Activated CD8-positive, alpha-beta memory T cell treated with anti-CD3 and anti-CD28 coated beads, Interleukin-2, amount 50 U/mL, for 1 hour (primary cell): ENCODE measurements around the gene NUDT3.
"Not testable (repeated sequence)": the region's sequence is repeated elsewhere in the genome, so short reads cannot be mapped to it uniquely, and the experiment has no call there.

Experiments
- DNase-seq: peaks from one replicate; pipeline ENCODE4 v3.0.0-alpha.2; 2020; ENCODE audit errors: extremely low read depth

NUDT3 gene

DNA sequence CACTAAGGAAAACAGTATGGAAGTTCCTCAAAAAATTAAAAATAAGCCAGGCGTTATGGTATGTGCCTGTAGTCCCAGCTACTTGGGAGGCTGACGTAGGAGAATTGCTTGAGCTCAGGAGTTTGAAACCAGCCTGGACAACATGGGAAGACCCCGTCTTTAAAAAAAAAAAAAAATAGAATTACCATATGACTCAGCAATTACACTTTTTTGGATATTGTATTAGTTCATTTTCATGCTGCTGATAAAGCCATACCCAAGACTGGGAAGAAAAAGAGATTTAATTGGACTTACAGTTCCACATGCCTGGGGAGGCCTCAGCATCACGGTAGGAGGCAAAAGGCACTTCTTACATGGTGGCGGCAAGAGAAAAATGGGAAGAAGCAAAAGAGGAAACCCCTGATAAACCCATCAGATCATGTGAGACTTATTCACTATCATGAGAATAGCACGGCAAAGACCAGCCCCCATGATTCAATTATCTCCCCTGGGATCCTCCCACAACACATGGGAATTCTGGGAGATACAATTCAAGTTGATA lies 132.9 kb downstream of the NUDT3 start:
- DNase-seq, result no peak

- DNase-seq, result not testable (repeated sequence)
These were observed 140.1 kb downstream of the NUDT3 start for GRCh38 chr6:34252395-34252794.

GRCh38 chr6:34249469-34250261 lies 142.8 kb downstream of the NUDT3 start:
- no peak for DNase-seq

- DNase-seq, result peak; percentile 91
These were observed 143.6 kb downstream of the NUDT3 start, which contains the start of gene SMIM29 for GRCh38 chr6:34248727-34249468. SMIM29 (minus strand) TSS chr6:34249006; CDS start chr6:34247791, 1,215 bp downstream.

GRCh38 chr6:34248198-34248726 lies 144.2 kb downstream of the NUDT3 start:
- DNase-seq, result no peak

DNA sequence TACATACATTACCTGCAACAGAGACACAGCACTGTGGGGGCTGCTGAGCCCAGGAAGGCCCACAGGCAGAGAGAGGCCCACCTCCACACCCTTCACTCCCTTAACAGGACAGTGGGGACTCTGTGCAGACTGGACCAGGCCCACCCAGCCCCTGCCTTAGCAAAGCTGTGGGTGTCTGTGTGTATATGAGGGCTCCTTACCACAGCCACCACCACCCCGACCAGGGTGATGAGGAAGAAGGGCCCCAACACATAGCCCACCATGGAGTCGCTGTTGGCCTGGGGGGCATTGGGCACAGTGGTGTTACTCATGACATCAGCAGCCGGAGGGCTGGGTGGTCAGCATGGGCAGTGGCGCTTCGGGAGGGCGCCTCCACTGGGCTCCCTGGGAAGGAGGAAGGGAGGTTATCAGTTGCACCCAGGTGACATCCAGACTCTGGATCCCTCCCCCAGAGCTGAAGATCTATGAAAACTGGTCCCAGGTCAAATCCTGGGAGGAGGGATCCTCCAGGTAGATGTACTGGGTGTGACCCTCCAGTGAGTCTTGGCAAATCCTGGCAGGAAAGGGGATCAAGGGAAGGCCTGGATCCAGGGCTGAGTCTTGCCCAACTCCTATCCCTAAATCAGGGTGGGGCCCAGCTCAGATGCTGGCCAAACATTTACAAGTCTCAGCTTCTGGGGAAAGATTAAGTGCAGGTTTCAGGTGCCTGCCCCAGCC lies 144.8 kb downstream of the NUDT3 start:
- DNase-seq, result no peak

DNA sequence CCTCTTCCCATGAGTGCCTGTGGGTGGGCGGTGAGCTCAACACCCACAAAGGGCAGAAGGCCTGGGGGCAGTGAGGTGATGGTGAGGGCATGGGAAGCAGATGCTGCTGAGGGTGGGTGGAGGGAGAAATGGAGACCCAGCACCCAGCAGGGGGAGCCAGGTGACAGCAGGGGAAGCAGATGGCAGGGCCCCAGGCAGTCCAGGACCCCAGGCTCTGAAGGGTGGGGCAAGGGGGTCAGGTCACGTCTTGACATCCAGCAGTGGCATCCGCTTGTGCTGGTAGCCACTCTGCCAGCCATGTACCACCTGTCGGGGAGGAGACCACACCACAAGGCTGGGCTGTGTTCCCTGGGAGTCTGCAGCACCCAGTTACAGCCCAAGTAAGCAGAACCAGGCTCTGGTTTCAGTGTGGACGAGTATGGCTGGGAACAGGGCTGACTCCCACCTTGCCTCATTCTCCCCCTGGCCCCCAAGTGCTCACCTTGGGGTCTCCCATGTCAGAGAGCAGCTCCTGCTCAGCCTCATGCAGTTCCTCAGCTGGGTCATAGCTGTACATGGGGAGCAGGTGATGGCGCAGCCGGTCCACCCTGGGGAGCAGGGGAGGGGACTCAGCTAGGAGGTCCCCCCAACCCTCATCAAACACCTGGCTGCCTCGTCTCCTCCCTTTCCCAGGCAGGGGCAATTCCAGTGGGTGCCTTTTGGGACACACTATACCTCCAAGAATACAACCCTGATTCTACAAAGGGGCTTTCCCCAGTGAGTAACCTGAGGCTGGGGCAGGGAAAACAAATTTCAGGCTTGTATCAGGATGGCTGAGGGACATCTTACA lies 145.7 kb downstream of the NUDT3 start:
- no peak for DNase-seq

DNA sequence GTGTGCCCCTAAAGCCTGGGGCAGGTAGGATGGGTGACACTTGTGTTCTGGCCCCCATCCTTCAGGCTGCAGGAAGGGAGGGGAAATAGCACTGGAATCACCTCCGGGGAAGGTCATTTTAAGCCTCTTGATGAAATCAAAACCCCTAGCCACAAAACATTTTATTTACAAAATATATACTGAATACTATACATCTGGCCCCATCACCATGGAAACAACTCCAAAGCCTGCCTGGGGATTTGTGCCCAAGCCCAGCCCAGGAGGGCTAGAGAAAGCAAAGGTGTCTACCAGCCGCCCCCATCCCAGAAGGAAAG lies 146.3 kb downstream of the NUDT3 start:
- no peak for DNase-seq

DNA sequence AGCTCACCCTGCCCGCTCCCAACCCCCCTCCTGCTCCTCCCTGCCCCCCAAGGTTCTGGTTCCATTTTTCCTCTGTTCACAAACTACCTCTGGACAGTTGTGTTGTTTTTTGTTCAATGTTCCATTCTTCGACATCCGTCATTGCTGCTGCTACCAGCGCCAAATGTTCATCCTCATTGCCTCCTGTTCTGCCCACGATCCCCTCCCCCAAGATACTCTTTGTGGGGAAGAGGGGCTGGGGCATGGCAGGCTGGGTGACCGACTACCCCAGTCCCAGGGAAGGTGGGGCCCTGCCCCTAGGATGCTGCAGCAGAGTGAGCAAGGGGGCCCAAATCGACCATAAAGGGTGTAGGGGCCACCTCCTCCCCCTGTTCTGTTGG lies 146.7 kb downstream of the NUDT3 start:
- not testable (repeated sequence) for DNase-seq

DNA sequence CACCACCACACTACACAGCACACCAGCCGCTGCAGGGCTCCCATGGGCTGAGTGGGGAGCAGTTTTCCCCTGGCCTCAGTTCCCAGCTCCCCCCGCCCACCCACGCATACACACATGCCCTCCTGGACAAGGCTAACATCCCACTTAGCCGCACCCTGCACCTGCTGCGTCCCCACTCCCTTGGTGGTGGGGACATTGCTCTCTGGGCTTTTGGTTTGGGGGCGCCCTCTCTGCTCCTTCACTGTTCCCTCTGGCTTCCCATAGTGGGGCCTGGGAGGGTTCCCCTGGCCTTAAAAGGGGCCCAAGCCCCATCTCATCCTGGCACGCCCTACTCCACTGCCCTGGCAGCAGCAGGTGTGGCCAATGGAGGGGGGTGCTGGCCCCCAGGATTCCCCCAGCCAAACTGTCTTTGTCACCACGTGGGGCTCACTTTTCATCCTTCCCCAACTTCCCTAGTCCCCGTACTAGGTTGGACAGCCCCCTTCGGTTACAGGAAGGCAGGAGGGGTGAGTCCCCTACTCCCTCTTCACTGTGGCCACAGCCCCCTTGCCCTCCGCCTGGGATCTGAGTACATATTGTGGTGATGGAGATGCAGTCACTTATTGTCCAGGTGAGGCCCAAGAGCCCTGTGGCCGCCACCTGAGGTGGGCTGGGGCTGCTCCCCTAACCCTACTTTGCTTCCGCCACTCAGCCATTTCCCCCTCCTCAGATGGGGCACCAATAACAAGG lies 147.3 kb downstream of the NUDT3 start:
- DNase-seq, result not testable (repeated sequence)

DNA sequence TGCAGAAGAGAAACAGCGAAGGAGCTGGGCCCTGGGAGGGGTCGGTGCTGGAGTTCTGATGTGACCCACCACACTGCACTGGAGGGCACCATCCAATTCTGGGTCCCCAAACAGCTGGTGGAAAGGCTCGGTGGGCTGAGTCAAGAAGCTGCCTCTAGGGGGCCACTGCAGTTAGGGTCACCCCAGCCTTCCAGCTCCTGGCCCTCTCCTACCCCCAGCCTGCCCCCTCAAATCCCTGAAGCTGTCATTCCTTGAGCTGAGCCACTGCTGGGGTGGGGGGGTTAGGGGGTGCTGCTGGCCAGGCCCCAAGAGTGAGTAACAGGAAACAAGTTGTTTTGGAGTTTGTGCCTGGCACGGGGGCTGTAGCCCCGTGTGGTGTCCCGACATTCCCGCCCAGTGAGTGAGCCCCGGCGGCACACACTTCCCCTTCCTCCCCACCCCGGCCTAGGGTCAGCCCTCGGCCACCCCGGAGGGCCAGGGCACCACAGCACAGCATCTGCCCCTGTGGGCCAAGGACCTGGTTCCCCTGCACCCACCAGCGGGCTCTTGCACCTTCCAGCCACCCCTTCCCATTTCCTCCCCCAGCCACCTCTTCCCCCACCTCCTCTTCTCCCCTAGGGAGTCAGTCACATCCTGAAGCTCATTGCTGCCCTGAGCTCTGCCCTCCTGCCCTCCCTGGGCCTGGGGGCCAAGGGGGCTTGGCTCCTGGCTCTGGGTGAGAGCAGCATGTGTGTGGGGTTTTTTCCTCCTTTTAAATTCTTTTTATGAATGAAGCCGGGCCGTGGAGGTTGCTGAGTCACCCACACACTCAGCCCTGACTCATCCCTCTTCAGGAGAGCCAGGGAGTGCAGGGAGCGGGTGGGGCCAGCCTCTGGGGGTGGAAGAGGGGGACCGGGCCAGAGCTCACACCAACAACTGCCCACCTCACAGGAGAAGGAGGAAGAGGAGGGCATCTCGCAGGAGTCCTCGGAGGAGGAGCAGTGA lies 148.3 kb downstream of the NUDT3 start:
- no peak for DNase-seq

- no peak for DNase-seq
These were observed 149.2 kb downstream of the NUDT3 start for GRCh38 chr6:34243131-34243771.

- DNase-seq, result no peak
These were observed 150.0 kb downstream of the NUDT3 start for GRCh38 chr6:34242252-34243130.

GRCh38 chr6:34241351-34242215 lies 150.9 kb downstream of the NUDT3 start:
- DNase-seq, result no peak

- DNase-seq, result no peak
These were observed 151.9 kb downstream of the NUDT3 start for GRCh38 chr6:34240329-34241248.

- DNase-seq, result no peak
These were observed 152.6 kb downstream of the NUDT3 start for GRCh38 chr6:34239893-34240292.
